Adrenal gland (tissue), 12 donors: ENCODE data around the gene ARHGAP6. TPM values are rescaled to one million over a fixed set of nuclear protein-coding genes. Genes with fewer than 3 reads are reported as not detected.

ENCODE experiments used
- DNase-seq, 7 donors: peaks; one replicate each; pipeline ENCODE4 v3.0.0-alpha.2; 2019 to 2020
- H3K27ac ChIP-seq, 5 donors: fragments of 200-600 bp; sonication (generic) in 4 of 5; 1 replicate in 3 of 5; 2 replicates in 2 of 5; pipeline versions ENCODE4 v1.5.1 to v1.8.0; 2016 to 2020; ENCODE audit warnings: mild to moderate bottlenecking in 1 of 5
- H3K27me3 ChIP-seq: fragments of 200-600 bp; 2 replicates; pipeline ENCODE4 v1.8.0; 2021
- H3K36me3 ChIP-seq, 2 donors: fragments of 200-600 bp; replicated peaks in 1 of 2; 1 replicate in 1 of 2; 2 replicates in 1 of 2; pipeline versions ENCODE4 v1.5.1 to v1.8.0; 2018 to 2022
- H3K4me1 ChIP-seq, 2 donors: fragments of 200-600 bp; replicated peaks in 1 of 2; 1 replicate in 1 of 2; 2 replicates in 1 of 2; pipeline versions ENCODE4 v1.5.1 to v1.8.0; 2018 to 2021
- H3K4me3 ChIP-seq, 4 donors: fragments of 200-600 bp; sonication (generic) in 3 of 4; one replicate each; pipeline ENCODE4 v1.5.1; 2016 to 2018
- H3K9me3 ChIP-seq, 3 donors: fragments of 200-600 bp; sonication (generic) in 1 of 3; replicated peaks in 1 of 3; 1 replicate in 2 of 3; 2 replicates in 1 of 3; pipeline versions ENCODE4 v1.5.1 to v1.8.0; 2016 to 2021
- CTCF ChIP-seq, 6 experiments: fragments of 450-650 bp in 4 of 6; fragments of 200-600 bp in 2 of 6; sonication (generic) in 1 of 6; IDR thresholded peaks; 1 replicate in 5 of 6; 2 replicates in 1 of 6; pipeline versions ENCODE4 v1.5.1 to v1.8.0; 2016 to 2021; ENCODE audit warnings: antibody characterized with exemption in 6 of 6, mild to moderate bottlenecking in 2 of 6, moderate library complexity in 1 of 6
- POLR2A ChIP-seq, 2 donors: fragments of 450-650 bp; IDR thresholded peaks; one replicate each; pipeline ENCODE4 v1.6.1; 2017; ENCODE audit warnings: antibody characterized with exemption in 2 of 2, mild to moderate bottlenecking in 2 of 2, moderate library complexity in 1 of 2
- WGBS, 4 donors: extraction: QIAGEN DNeasy Blood & Tissue Kit in 2 of 4; methylation state at CpG; one replicate each; pipeline versions ENCODE4 v1.1.5 to v1.1.7; 2013 to 2017; 5-methylcytosine and 5-hydroxymethylcytosine counted together
- intact Hi-C, 2 donors: fragments of 100-400 bp; cut with DNase I; formaldehyde crosslinking; loops; one replicate each; pipeline versions ENCODE4 v1.14.1 to v1.15.0; 2022 to 2023
- polyA plus RNA-seq, 3 donors: library from polyadenylated mRNA; stranded (reverse); fragments of 200-250 nt in 2 of 3; fragments of 350-450 nt in 1 of 3; fragmentation: Illumina TruSeq in 1 of 3; extraction: RNeasy Lipid Tissue Mini Kit (QIAGEN cat#74804) in 1 of 3; gene quantifications; one replicate each; pipeline ENCODE4 v1.2.3, GENCODE V29; 2013 to 2014
- total RNA-seq, 9 donors: library from RNA; depleted of rRNA in 4 of 9; stranded (reverse); fragments of >200 nt in 4 of 9; fragments of 120-200 nt in 1 of 9; fragmentation: NEBNext Ultra II Directional in 1 of 9; extraction: Animal tissue kit (Norgen Biotek cat#: 25700) in 1 of 9; gene quantifications; one replicate each; pipeline versions ENCODE4 v1.1.0 to v1.2.4, GENCODE V29; 2013 to 2023
- donor health status: healthy with polysubstance abuse.
- donor health status: Bipolar disorder and iron deficiency.
- donor health status: DM: yes; HTN: yes; CAD: no.
- donor health status: DM: no; HTN: no; CAD: no.
- donor health status: DM: no; HTN: no; CAD: no.
- donor health status: DM: yes; HTN: yes; CAD: no.

The ARHGAP6 gene
- total and polyA plus RNA-seq, 12 donors: 0.78 to 4.2 (median 2.7) TPM

DNA sequence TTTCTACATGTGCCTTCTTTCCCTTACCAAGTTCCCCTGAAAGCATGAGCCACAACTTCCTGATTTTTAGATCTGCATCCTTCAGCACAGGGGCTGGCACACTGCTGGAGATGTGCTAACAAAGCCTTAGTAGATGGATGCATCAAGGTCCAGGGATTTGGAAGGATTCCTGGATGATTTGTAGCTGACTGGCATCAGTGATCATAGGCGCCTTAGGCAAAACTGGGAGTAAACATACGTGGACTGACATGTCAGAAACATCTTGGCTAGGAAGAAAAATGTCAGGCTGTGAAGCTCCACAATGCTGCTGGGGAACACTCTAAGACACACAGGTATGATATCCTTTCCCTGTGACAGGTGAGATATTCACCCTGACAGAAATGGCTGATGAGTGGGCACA is 216.1 kb downstream of the ARHGAP6 start:
- 59 to 79% (median 68%) methylated on average over 2 of the region's 2 CpGs for WGBS, 4 donors
- DNase-seq: no peak
- intact Hi-C loops: no loop called here
- no peaks in the 10 kb centered on the region for H3K4me1 ChIP-seq
- H3K27ac ChIP-seq: no peak overlapping the region
- no peak for TF ChIP-seq POLR2A (IDR thresholded peaks at IDR 0.05)
- no peak for TF ChIP-seq CTCF (IDR thresholded peaks at IDR 0.05)
- no peak overlapping the region for H3K4me3 ChIP-seq
- H3K27me3 ChIP-seq: peaks cover 3% of the 10 kb centered on the region
- H3K36me3 ChIP-seq: no peaks in the 10 kb centered on the region
- no peaks in the 10 kb centered on the region for H3K9me3 ChIP-seq

GRCh38 chrX:11447418-11447817 is 218.3 kb downstream of the ARHGAP6 start:
- no peak for TF ChIP-seq CTCF (IDR thresholded peaks at IDR 0.05)
- TF ChIP-seq POLR2A (IDR thresholded peaks at IDR 0.05): no peak
- intact Hi-C loops: no loop called here
- Histone ChIP-seq H3K27me3 (peaks cover 3% of the 10 kb centered on the region), H3K9me3 (no peaks in the 10 kb centered on the region), H3K36me3 (no peaks in the 10 kb centered on the region), H3K27ac (no peak overlapping the region), H3K4me3 (no peak overlapping the region), H3K4me1 (no peaks in the 10 kb centered on the region)
- DNase-seq: no peak
- 57 to 80% (median 65%) methylated on average over 1 of the region's 1 CpG for WGBS, 4 donors

DNA sequence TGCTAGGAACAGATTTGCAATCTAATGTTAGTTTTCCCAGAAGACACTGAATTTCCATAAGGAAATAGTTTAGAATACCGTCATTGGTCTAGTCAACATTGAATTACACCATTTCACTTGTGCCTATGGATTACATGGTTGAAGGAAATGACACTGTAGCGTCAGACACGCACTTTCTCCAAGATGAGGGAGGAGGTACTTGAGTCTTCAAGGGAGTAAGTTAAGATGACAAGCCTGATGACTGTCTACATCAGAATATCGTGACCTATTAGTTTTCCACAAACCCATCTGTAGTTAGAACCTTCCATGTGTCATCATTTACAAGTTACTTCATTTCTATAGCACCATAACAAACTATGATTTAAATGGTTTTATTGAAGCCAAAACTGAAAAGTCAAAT is 218.8 kb downstream of the ARHGAP6 start:
- H3K4me3 ChIP-seq: no peak overlapping the region
- H3K36me3 ChIP-seq: no peaks in the 10 kb centered on the region
- H3K4me1 ChIP-seq: no peaks in the 10 kb centered on the region
- DNase-seq: no peak
- no peaks in the 10 kb centered on the region for H3K9me3 ChIP-seq
- WGBS, 4 donors: 56 to 74% (median 64%) methylated on average over 4 of the region's 4 CpGs
- TF ChIP-seq CTCF (IDR thresholded peaks at IDR 0.05): no peak
- TF ChIP-seq POLR2A (IDR thresholded peaks at IDR 0.05): no peak
- H3K27me3 ChIP-seq: peaks cover 3% of the 10 kb centered on the region
- no peak overlapping the region for H3K27ac ChIP-seq
- intact Hi-C loops: no loop called here

GRCh38 chrX:11446336-11446735 is 219.4 kb downstream of the ARHGAP6 start:
- DNase-seq: no peak
- H3K27me3 ChIP-seq: peaks cover 3% of the 10 kb centered on the region
- H3K9me3 ChIP-seq: no peaks in the 10 kb centered on the region
- intact Hi-C loops: no loop called here
- no peak overlapping the region for H3K27ac ChIP-seq
- no peaks in the 10 kb centered on the region for H3K36me3 ChIP-seq
- WGBS, 4 donors: 18 to 45% (median 39%) methylated on average over 2 of the region's 2 CpGs
- H3K4me3 ChIP-seq: no peak overlapping the region
- no peaks in the 10 kb centered on the region for H3K4me1 ChIP-seq
- TF ChIP-seq POLR2A (IDR thresholded peaks at IDR 0.05): no peak
- TF ChIP-seq CTCF (IDR thresholded peaks at IDR 0.05): no peak
